ENCODE measurements around the gene CSNK2B. TPM values are rescaled to one million over a fixed set of nuclear protein-coding genes. Genes with fewer than 3 reads are reported as not detected.
A peak's percentile ranks its signal among the peaks of the same experiment; 100 is the strongest.

CSNK2B gene
- total RNA-seq, 1 experiment from 2014 or later, result 645 TPM

- peak; percentile 39 for DNase-seq (ENCODE audit: low read depth)
These were observed 28.9 kb upstream of the CSNK2B start for GRCh38 chr6:31636698-31637596.

GRCh38 chr6:31639043-31639442 is 26.8 kb upstream of the CSNK2B start:
- peak; percentile 36 for DNase-seq (ENCODE audit: low read depth)

- DNase-seq (ENCODE audit: low read depth), result peak; percentile 94
These were observed 26.4 kb upstream of the CSNK2B start for GRCh38 chr6:31639449-31639861.

GRCh38 chr6:31640612-31641011 is 25.3 kb upstream of the CSNK2B start:
- DNase-seq (ENCODE audit: low read depth), result no peak

GRCh38 chr6:31641370-31641769 is 24.5 kb upstream of the CSNK2B start:
- DNase-seq (ENCODE audit: low read depth), result no peak

GRCh38 chr6:31642798-31643570 is 22.9 kb upstream of the CSNK2B start:
- DNase-seq (ENCODE audit: low read depth), result no peak

GRCh38 chr6:31643818-31644454 is 21.9 kb upstream of the CSNK2B start:
- DNase-seq (ENCODE audit: low read depth), result no peak

GRCh38 chr6:31645325-31645724 is 20.6 kb upstream of the CSNK2B start:
- no peak for DNase-seq (ENCODE audit: low read depth)

GRCh38 chr6:31651602-31652191 is 14.2 kb upstream of the CSNK2B start:
- DNase-seq (ENCODE audit: low read depth), result peak; percentile 86

- no peak for DNase-seq (ENCODE audit: low read depth)
These were observed 12.8 kb upstream of the CSNK2B start for GRCh38 chr6:31652925-31653724.

GRCh38 chr6:31654574-31655348 is 11.1 kb upstream of the CSNK2B start:
- DNase-seq (ENCODE audit: low read depth), result no peak

GRCh38 chr6:31655349-31656237 is 10.3 kb upstream of the CSNK2B start, which contains the start of gene APOM:
Gene APOM (plus strand): TSS chr6:31655894. CDS start chr6:31655967, 73 bp downstream.
- no peak for DNase-seq (ENCODE audit: low read depth)

GRCh38 chr6:31657406-31658157 is 8.3 kb upstream of the CSNK2B start:
- DNase-seq (ENCODE audit: low read depth), result no peak

- no peak for DNase-seq (ENCODE audit: low read depth)
These were observed 7.7 kb upstream of the CSNK2B start for GRCh38 chr6:31658158-31658688.

GRCh38 chr6:31658983-31659648 is 6.8 kb upstream of the CSNK2B start:
- DNase-seq (ENCODE audit: low read depth), result no peak

- DNase-seq (ENCODE audit: low read depth), result peak; percentile 55
These were observed 6.1 kb upstream of the CSNK2B start for GRCh38 chr6:31659649-31660380.

All from M059J (cell line).